ENCODE measurements around the gene NNMT. TPM values are rescaled to one million over a fixed set of nuclear protein-coding genes. Genes with fewer than 3 reads are reported as not detected.
A peak's percentile ranks its signal among the peaks of the same experiment; 100 is the strongest.

The NNMT gene
- total and polyA plus RNA-seq, 7 donors = 165 to 3,089 (median 751) TPM

DNA sequence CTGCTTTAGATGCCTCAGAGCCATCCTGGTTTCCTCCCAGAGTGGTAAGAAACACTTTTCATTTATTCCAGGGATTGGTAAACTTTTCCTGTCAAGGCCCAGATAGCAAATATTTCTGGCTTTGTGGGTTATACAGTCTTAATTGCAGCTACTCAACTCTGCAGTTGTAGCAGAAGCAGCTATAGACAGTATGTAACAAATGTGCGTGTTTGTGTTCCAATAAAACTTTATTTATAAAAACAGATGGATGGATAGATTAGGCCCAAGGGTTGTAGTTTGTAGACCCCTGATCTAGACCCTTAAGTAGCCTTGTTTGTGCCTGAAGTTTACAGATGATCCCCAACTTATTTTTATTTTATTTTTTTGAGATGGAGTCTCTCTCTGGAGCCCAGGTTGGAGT is 17.9 kb downstream of the NNMT start:
- peaks cover 0 to 14% (median 0%) of the 10 kb centered on the region in 3 donors for H3K27me3 ChIP-seq (ENCODE audit: insufficient read depth in 3 of 3, low read length in 2 of 3)
- H3K9me3 ChIP-seq = no peaks in the 10 kb centered on the region
- H3K4me1 ChIP-seq = no peaks in the 10 kb centered on the region
- WGBS, 3 donors = 96 to 100% (median 99%) methylated on average over 1 of the region's 1 CpG
- no peak for DNase-seq
- H3K4me3 ChIP-seq = no peak overlapping the region
- H3K36me3 ChIP-seq (ENCODE audit: insufficient read depth in 1 of 2, low read depth in 1 of 2) = peaks cover 13 to 40% of the 10 kb centered on the region in 2 donors
- ATAC-seq = no peak
- intact Hi-C loops (cut with DNase I) = no loop called here
- no peak overlapping the region for H3K27ac ChIP-seq
- TF ChIP-seq, protein P1, sequence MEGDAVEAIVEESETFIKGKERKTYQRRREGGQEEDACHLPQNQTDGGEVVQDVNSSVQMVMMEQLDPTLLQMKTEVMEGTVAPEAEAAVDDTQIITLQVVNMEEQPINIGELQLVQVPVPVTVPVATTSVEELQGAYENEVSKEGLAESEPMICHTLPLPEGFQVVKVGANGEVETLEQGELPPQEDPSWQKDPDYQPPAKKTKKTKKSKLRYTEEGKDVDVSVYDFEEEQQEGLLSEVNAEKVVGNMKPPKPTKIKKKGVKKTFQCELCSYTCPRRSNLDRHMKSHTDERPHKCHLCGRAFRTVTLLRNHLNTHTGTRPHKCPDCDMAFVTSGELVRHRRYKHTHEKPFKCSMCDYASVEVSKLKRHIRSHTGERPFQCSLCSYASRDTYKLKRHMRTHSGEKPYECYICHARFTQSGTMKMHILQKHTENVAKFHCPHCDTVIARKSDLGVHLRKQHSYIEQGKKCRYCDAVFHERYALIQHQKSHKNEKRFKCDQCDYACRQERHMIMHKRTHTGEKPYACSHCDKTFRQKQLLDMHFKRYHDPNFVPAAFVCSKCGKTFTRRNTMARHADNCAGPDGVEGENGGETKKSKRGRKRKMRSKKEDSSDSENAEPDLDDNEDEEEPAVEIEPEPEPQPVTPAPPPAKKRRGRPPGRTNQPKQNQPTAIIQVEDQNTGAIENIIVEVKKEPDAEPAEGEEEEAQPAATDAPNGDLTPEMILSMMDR (IDR thresholded peaks at IDR 0.05) = no peak

DNA sequence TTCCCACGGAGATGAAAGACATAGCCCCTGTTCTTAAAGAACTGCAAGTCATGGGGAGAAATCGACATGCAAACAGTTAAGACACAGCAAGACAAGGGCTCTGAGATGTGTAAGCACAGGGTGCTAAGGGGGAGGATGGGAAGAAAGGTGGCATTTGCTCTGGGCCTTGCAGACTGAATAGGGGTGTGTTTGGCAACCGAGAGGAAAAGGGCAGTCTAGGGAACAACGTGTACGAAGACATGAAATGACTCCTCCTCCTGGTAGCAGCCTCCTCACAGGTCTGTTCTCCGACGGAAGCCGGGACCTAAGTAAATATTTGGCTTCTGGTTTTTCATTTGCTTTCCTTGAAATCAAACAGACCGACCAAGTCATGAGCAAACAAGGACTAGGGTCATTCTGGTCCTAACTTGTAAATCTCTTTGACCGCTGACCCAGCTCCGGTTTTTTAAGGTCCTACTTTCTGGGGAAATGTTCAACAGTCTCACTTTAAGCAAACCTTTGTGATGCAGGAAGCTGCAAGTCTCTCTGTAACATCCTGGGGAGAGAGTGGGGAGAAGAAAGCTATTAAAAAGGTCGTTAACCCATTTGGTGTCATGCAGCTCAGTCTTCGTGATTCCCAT is 19.7 kb downstream of the NNMT start:
- no peak for DNase-seq
- peak; percentile 12 to 26 (median 22) for ATAC-seq
- 34 to 44% (median 39%) methylated on average over 13 of the region's 13 CpGs for WGBS, 3 donors
- H3K36me3 ChIP-seq (ENCODE audit: insufficient read depth in 1 of 2, low read depth in 1 of 2) = peaks cover 13 to 31% of the 10 kb centered on the region in 2 donors
- no peak overlapping the region for H3K4me3 ChIP-seq
- H3K9me3 ChIP-seq = no peaks in the 10 kb centered on the region
- H3K4me1 ChIP-seq = no peaks in the 10 kb centered on the region
- no peaks in the 10 kb centered on the region for H3K27me3 ChIP-seq (ENCODE audit: insufficient read depth in 3 of 3, low read length in 2 of 3)
- intact Hi-C loops (cut with DNase I) = no loop called here
- TF ChIP-seq, protein P1 (IDR thresholded peaks at IDR 0.05) = no peak
- no peak overlapping the region for H3K27ac ChIP-seq

- TF ChIP-seq, protein P1 (IDR thresholded peaks at IDR 0.05) = no peak
- H3K4me3 ChIP-seq = no peak overlapping the region
- intact Hi-C loops (cut with DNase I) = no loop called here
- H3K36me3 ChIP-seq (ENCODE audit: insufficient read depth in 1 of 2, low read depth in 1 of 2) = peaks cover 10 to 22% of the 10 kb centered on the region in 2 donors
- peak overlapping the region; percentile 27 for H3K27ac ChIP-seq
- ATAC-seq (peak in 3 of 4 donors; percentile 1 to 21 (median 8)), DNase-seq (peak in 1 of 2 donors; percentile 44)
- no peaks in the 10 kb centered on the region for H3K9me3 ChIP-seq
- H3K27me3 ChIP-seq (ENCODE audit: insufficient read depth in 3 of 3, low read length in 2 of 3) = no peaks in the 10 kb centered on the region
- H3K4me1 ChIP-seq = no peaks in the 10 kb centered on the region
- 83 to 86% (median 83%) methylated on average over 5 of the region's 5 CpGs for WGBS, 3 donors
These were observed 21.0 kb downstream of the NNMT start for GRCh38 chr11:114316980-114317786.

DNA sequence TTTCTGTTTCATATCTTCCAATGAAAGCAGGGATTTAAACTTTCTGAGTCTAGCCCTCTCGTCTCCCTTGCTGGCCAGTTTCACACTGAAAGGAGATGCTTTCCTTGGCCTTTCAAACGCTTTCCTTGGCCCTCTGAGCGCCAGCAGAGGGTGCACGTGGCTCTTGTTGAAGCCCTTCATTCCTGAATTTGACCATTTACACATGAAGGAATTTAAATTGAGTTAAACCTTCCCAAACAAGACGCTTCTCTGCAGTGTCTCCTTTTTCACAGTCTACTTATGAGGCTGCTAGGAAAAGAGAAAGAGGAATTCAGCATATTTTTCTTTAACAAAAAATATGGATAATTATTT is 21.6 kb downstream of the NNMT start:
- H3K4me1 ChIP-seq = no peaks in the 10 kb centered on the region
- ATAC-seq = peak in 1 of 4 donors; percentile 1
- intact Hi-C loops (cut with DNase I) = no loop called here

More for the DNA sequence above, 21.6 kb downstream of the NNMT start:
- TF ChIP-seq, protein P1 (IDR thresholded peaks at IDR 0.05) = peak; percentile 26
- peak overlapping the region; percentile 27 for H3K27ac ChIP-seq
- H3K4me3 ChIP-seq = no peak overlapping the region
- no peaks in the 10 kb centered on the region for H3K9me3 ChIP-seq
- H3K36me3 ChIP-seq (ENCODE audit: insufficient read depth in 1 of 2, low read depth in 1 of 2) = peaks cover 7 to 16% of the 10 kb centered on the region in 2 donors
- DNase-seq = no peak
- H3K27me3 ChIP-seq (ENCODE audit: insufficient read depth in 3 of 3, low read length in 2 of 3) = no peaks in the 10 kb centered on the region
- 29 to 33% (median 32%) methylated on average over 5 of the region's 5 CpGs for WGBS, 3 donors

Data from psoas muscle (tissue), 8 donors.